C1 segment of cervical spinal cord (tissue), 14 donors: ENCODE measurements around the gene PARD3B.

Source experiments
- DNase-seq, 14 donors: peaks; one replicate each; lab custom pipeline; 2025; lab: John Stamatoyannopoulos, UW

The PARD3B gene

GRCh38 chr2:204544961-204545860, at the start of gene PARD3B:
TSS of gene PARD3B (plus strand) at chr2:204545475. CDS start at chr2:204546000, 525 bp downstream.
- DNase-seq: peak in 9 of 14 donors; percentile 10 to 65 (median 44)

GRCh38 chr2:204496779-204497178, 48.5 kb upstream of the PARD3B start:
- no peak for DNase-seq

GRCh38 chr2:204497855-204498254, 47.4 kb upstream of the PARD3B start:
- DNase-seq: no peak

GRCh38 chr2:204498291-204498690, 47.0 kb upstream of the PARD3B start:
- DNase-seq: no peak

GRCh38 chr2:204503869-204504268, 41.4 kb upstream of the PARD3B start:
- DNase-seq: no peak

GRCh38 chr2:204504594-204504993, 40.7 kb upstream of the PARD3B start:
- DNase-seq: no peak

GRCh38 chr2:204505488-204505887, 39.8 kb upstream of the PARD3B start:
- no peak for DNase-seq

GRCh38 chr2:204505946-204506345, 39.3 kb upstream of the PARD3B start:
- no peak for DNase-seq

- DNase-seq: no peak
These were observed 37.6 kb upstream of the PARD3B start for GRCh38 chr2:204507636-204508035.

- no peak for DNase-seq
These were observed 34.4 kb upstream of the PARD3B start for GRCh38 chr2:204510709-204511420.

GRCh38 chr2:204514439-204514838, 30.8 kb upstream of the PARD3B start:
- DNase-seq: no peak

GRCh38 chr2:204515416-204515815, 29.9 kb upstream of the PARD3B start:
- DNase-seq: no peak

- no peak for DNase-seq
These were observed 28.1 kb upstream of the PARD3B start for GRCh38 chr2:204517154-204517553.

- no peak for DNase-seq
These were observed 15.3 kb upstream of the PARD3B start for GRCh38 chr2:204529795-204530463.

- DNase-seq: no peak
These were observed 14.8 kb upstream of the PARD3B start for GRCh38 chr2:204530464-204530805.

GRCh38 chr2:204533629-204534370, 11.5 kb upstream of the PARD3B start:
- DNase-seq: no peak

GRCh38 chr2:204535356-204535755, 9.9 kb upstream of the PARD3B start:
- no peak for DNase-seq

- no peak for DNase-seq
These were observed 9.5 kb upstream of the PARD3B start for GRCh38 chr2:204535764-204536163.

GRCh38 chr2:204538182-204539018, 6.9 kb upstream of the PARD3B start:
- DNase-seq: peak in 1 of 14 donors; percentile 1

- DNase-seq: no peak
These were observed 6.3 kb upstream of the PARD3B start for GRCh38 chr2:204539019-204539385.

GRCh38 chr2:204541637-204542036, 3.6 kb upstream of the PARD3B start:
- DNase-seq: no peak
